Body of pancreas (tissue), 4 donors: ENCODE measurements around the gene WDR37.

ENCODE experiments used
- POLR2A ChIP-seq, 3 donors: fragments of 450-650 bp; IDR thresholded peaks; one replicate each; pipeline ENCODE4 v1.6.1; 2016; ENCODE audit warnings: antibody characterized with exemption in 3 of 3, mild to moderate bottlenecking in 2 of 3
- TF ChIP-seq, protein P1 (sequence below), 7 experiments: fragments of 450-650 bp in 4 of 7; fragments of 200-600 bp in 3 of 7; sonication (generic) in 3 of 7; IDR thresholded peaks; one replicate each; pipeline ENCODE4 v1.5.1; 2016 to 2019; ENCODE audit warnings: antibody characterized with exemption in 7 of 7

DNA sequence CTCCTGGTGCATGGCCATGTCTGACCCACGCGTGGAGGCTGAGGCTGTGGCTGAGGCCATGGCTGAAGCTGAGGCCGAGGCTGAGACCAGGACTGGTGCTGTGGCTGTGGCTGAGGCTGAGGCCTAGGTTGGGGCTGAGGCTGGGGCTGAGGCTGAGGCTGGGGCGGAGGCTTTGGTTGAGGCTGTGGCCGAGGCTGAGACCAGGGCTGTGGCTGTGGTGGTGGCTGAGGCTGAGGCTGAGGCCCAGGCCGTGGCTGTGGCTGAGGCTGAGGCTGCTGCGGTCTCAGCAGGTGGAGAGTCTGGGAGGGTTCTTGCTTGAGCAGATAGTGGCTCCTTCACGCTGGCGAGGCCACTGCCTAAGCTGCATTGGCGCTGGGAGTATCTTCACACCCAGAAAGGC is 76.4 kb downstream of the WDR37 start:
- TF ChIP-seq, protein P1, sequence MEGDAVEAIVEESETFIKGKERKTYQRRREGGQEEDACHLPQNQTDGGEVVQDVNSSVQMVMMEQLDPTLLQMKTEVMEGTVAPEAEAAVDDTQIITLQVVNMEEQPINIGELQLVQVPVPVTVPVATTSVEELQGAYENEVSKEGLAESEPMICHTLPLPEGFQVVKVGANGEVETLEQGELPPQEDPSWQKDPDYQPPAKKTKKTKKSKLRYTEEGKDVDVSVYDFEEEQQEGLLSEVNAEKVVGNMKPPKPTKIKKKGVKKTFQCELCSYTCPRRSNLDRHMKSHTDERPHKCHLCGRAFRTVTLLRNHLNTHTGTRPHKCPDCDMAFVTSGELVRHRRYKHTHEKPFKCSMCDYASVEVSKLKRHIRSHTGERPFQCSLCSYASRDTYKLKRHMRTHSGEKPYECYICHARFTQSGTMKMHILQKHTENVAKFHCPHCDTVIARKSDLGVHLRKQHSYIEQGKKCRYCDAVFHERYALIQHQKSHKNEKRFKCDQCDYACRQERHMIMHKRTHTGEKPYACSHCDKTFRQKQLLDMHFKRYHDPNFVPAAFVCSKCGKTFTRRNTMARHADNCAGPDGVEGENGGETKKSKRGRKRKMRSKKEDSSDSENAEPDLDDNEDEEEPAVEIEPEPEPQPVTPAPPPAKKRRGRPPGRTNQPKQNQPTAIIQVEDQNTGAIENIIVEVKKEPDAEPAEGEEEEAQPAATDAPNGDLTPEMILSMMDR (IDR thresholded peaks at IDR 0.05) = no peak
- TF ChIP-seq POLR2A (IDR thresholded peaks at IDR 0.05) = no peak
